K562 (cell line): ENCODE results near the gene SLC25A48. TPM values are rescaled to one million over a fixed set of nuclear protein-coding genes. Genes with fewer than 3 reads are reported as not detected.

Source experiments
- ATAC-seq: fragments of 200-7000 bp; cut with Tn5 transposase; 3 replicates; pipeline ENCODE4 v1.9.1; 2020; ENCODE audit warnings: moderate library complexity
- BruUV-seq: library from RNA; stranded (reverse); fragments of 400-500 nt; replicated peaks from 2 replicates; lab custom pipeline; 2021; lab: Mats Ljungman, UMichigan
- CTCF ChIA-PET: fragments of 300-600 bp; formaldehyde crosslinking; extraction: SDS; loops from one replicate; lab custom pipeline; 2021; ENCODE audit warnings: low intra/inter-chr PET ratio; lab: Yijun Ruan, JAX
- POLR2A ChIA-PET: fragments of 300-600, 350-650 bp; sonication (Branson Sonifier 250); formaldehyde crosslinking; extraction: SDS; loops from one replicate; lab custom pipeline; 2021; ENCODE audit warnings: antibody characterized with exemption, inconsistent platforms; lab: Yijun Ruan, JAX
- DNase-seq, 4 experiments: peaks; one replicate each; pipeline versions ENCODE4 v3.0.0 to v3.0.0-alpha.2; 2011 to 2018; ENCODE audit warnings: low spot score in 3 of 4, mixed read lengths in 3 of 4; ENCODE audit errors: extremely low read depth in 1 of 4
- FAIRE-seq: peaks from 2 replicates; lab custom pipeline; 2011; peaks lifted over from hg19 to GRCh38; lab: Jason Lieb, UNC
- H2AFZ ChIP-seq: 2 replicates; pipeline ENCODE4 v1.6.0; 2011; ENCODE audit warnings: low read depth, low read length, control low read depth, inconsistent platforms
- H3K27ac ChIP-seq: fragments of 200-600 bp; 3 replicates; pipeline ENCODE4 v1.8.0; 2011; ENCODE audit warnings: low read depth, mild to moderate bottlenecking, control low read depth, inconsistent platforms, low read length, moderate library complexity, mixed read lengths; ENCODE audit errors: extremely low read depth
- H3K27me3 ChIP-seq, 2 experiments: fragments of 300-600 bp in 1 of 2; 2 replicates in 1 of 2; 3 replicates in 1 of 2; pipeline versions ENCODE4 v1.6.0 to v1.8.0; 2011; ENCODE audit warnings: inconsistent platforms in 2 of 2, low read length in 2 of 2, mild to moderate bottlenecking in 1 of 2, mixed read lengths in 1 of 2, moderate library complexity in 1 of 2; ENCODE audit not compliant: control insufficient read depth in 2 of 2, insufficient read depth in 2 of 2
- H3K36me3 ChIP-seq: fragments of 300-600 bp; 3 replicates; pipeline ENCODE4 v1.8.0; 2011; ENCODE audit warnings: mild to moderate bottlenecking, low read length, inconsistent platforms; ENCODE audit not compliant: control insufficient read depth, insufficient read depth
- H3K4me1 ChIP-seq, 2 experiments: fragments of 200-600 bp in 1 of 2; replicated peaks in 1 of 2; 2 replicates in 1 of 2; 3 replicates in 1 of 2; pipeline versions ENCODE4 v1.5.1 to v1.8.0; 2011; ENCODE audit warnings: inconsistent platforms in 2 of 2, low read length in 2 of 2, mild to moderate bottlenecking in 1 of 2, mixed read lengths in 1 of 2, moderate library complexity in 1 of 2; ENCODE audit not compliant: control insufficient read depth in 2 of 2, insufficient read depth in 2 of 2
- H3K4me2 ChIP-seq: 2 replicates; pipeline ENCODE4 v1.6.1; 2011; ENCODE audit warnings: low read length, control low read depth, inconsistent platforms, mixed read lengths; ENCODE audit not compliant: insufficient read depth
- H3K4me3 ChIP-seq: fragments of 200-600 bp; sonication (generic), shearing (Covaris generic); 2 replicates; pipeline ENCODE4 v1.5.1; 2016; ENCODE audit warnings: control low read depth, inconsistent platforms
- H3K79me2 ChIP-seq: fragments of 200-600 bp; 3 replicates; pipeline ENCODE4 v1.8.0; 2011; ENCODE audit warnings: low read length, inconsistent platforms; ENCODE audit not compliant: control insufficient read depth, insufficient read depth
- H3K9ac ChIP-seq, 2 experiments: 2 replicates each; pipeline versions ENCODE4 v1.6.0 to v1.6.1; 2011; ENCODE audit warnings: low read depth in 2 of 2, low read length in 2 of 2, control low read depth in 1 of 2, inconsistent platforms in 1 of 2, mild to moderate bottlenecking in 1 of 2, mixed read lengths in 1 of 2; ENCODE audit not compliant: insufficient read depth in 1 of 2
- H3K9me1 ChIP-seq: one replicate; pipeline ENCODE4 v1.6.0; 2011; ENCODE audit warnings: inconsistent platforms, mild to moderate bottlenecking, low read length, moderate library complexity; ENCODE audit not compliant: control insufficient read depth, insufficient read depth
- H3K9me3 ChIP-seq: replicated peaks from 2 replicates; pipeline ENCODE4 v1.5.1; 2011; ENCODE audit warnings: low read depth, low read length, inconsistent platforms; ENCODE audit not compliant: control insufficient read depth, insufficient read depth
- H4K20me1 ChIP-seq: replicated peaks from 2 replicates; pipeline ENCODE4 v1.6.1; 2011; ENCODE audit warnings: low read length, inconsistent platforms, mixed read lengths; ENCODE audit not compliant: control insufficient read depth, insufficient read depth
- CEBPB ChIP-seq: fragments of 450-650 bp; IDR thresholded peaks from 2 replicates; pipeline ENCODE4 v1.6.1; 2016; ENCODE audit warnings: missing genetic modification characterization, missing compliant biosample characterization
- HIVEP1 ChIP-seq: fragments of 250-450 bp; sonication (Bioruptor Pico); IDR thresholded peaks from 2 replicates; pipeline ENCODE4 v1.4.0; 2020; ENCODE audit warnings: mild to moderate bottlenecking
- L3MBTL2 ChIP-seq: fragments of 450-650 bp; IDR thresholded peaks from 2 replicates; pipeline ENCODE4 v1.6.1; 2016; ENCODE audit warnings: mild to moderate bottlenecking, moderate library complexity
- MTF1 ChIP-seq: fragments of 250-450 bp; sonication (Bioruptor Pico); IDR thresholded peaks from 2 replicates; pipeline ENCODE4 v1.9.0; 2021; ENCODE audit warnings: moderate library complexity, mild to moderate bottlenecking, inconsistent platforms, borderline replicate concordance
- NRF1 ChIP-seq, 2 experiments: fragments of 450-650 bp; IDR thresholded peaks in 1 of 2; conservative IDR thresholded peaks in 1 of 2; 2 replicates each; pipeline ENCODE4 v1.6.1; 2014; ENCODE audit warnings: mild to moderate bottlenecking in 2 of 2
- ZBTB7A ChIP-seq: IDR thresholded peaks from 2 replicates; pipeline ENCODE4 v1.6.1; 2011; ENCODE audit warnings: low read depth, mild to moderate bottlenecking, low read length, moderate library complexity, borderline replicate concordance; ENCODE audit not compliant: control insufficient read depth
- ZNF444 ChIP-seq: fragments of 250-450 bp; sonication (Bioruptor Pico); IDR thresholded peaks from 2 replicates; pipeline ENCODE4 v1.4.0; 2020; ENCODE audit warnings: mild to moderate bottlenecking, moderate library complexity
- WGBS: fragments of 100-300 bp; shearing (Covaris generic); methylation state at CpG from one replicate; pipeline ENCODE4 v1.1.6; 2016; ENCODE audit warnings: low coverage, mixed read lengths; ENCODE audit not compliant: insufficient coverage; ENCODE audit errors: missing lambda C conversion rate; 5-methylcytosine and 5-hydroxymethylcytosine counted together
- in situ Hi-C: fragments of 300-500 bp; cut with MboI; formaldehyde crosslinking; loops from 4 replicates; pipeline ENCODE4 v1.15.0; 2018; ENCODE audit warnings: inconsistent platforms, mixed read lengths
- intact Hi-C: fragments of 100-400 bp; cut with micrococcal nuclease; formaldehyde crosslinking; loops from 2 replicates; pipeline ENCODE4 v1.14.2; 2022
- polyA plus RNA-seq, 8 experiments: library from polyadenylated mRNA; depleted of rRNA in 4 of 8; stranded (reverse) in 5 of 8; unstranded in 3 of 8; fragments of >200 nt; fragmentation: Nextera tagmentation in 2 of 8; fragmentation: Illumina TruSeq in 1 of 8; extraction: Ambion mirVana in 2 of 8; extraction: Trizol in 1 of 8; gene quantifications; 2 replicates each; pipeline versions ENCODE4 v1.2.1 to v1.2.3, GENCODE V29; 2011 to 2014; ENCODE audit warnings: inconsistent platforms in 1 of 8, missing spikeins in 1 of 8
- total RNA-seq, 7 experiments: library from RNA; depleted of rRNA in 6 of 7; stranded (reverse); fragments of >200 nt in 6 of 7; fragmentation: Illumina TruSeq in 2 of 7; extraction: Trizol in 2 of 7; gene quantifications; 2 replicates each; pipeline versions ENCODE4 v1.2.1 to v1.2.3, GENCODE V29; 2011 to 2021; ENCODE audit warnings: low replicate concordance in 1 of 7
- TF ChIP-seq, protein P1 (sequence below): sonication (generic); formaldehyde crosslinking; IDR thresholded peaks from 2 replicates; pipeline ENCODE4 v1.8.1; 2023; ENCODE audit warnings: missing genetic modification reagents, mild to moderate bottlenecking, borderline replicate concordance

The SLC25A48 gene
- total and polyA plus RNA-seq, 9 of the 15 experiments (the other 6 are each of a cell fraction or from before 2014, with no cell fraction given) = 0.08 to 0.35 (median 0.23) TPM; not detected in 1

DNA sequence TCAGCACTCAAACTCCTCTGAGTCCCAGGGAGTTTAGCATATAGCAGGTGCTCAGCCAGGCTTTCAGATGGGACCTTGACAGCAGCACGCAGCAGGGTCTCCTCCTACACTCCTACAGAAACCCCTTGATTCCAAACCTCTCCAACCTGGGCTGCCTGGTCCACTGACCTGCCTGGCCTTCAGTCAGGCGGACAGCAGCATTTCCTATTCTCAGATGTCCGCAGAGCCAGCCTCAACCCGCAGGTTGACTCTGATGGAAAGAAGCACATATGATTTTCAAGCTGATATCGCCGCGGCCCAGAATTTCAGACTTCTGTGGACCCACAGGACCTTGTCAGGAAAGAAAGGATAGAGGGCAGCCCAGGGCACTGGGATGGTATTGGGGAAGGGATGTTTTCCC, 5.3 kb upstream of the SLC25A48 start:
- H3K27ac ChIP-seq = no peak overlapping the region
- WGBS = 4% methylated on average over 6 of the region's 7 CpGs
- no peak overlapping the region for H2AFZ ChIP-seq
- no peak for ATAC-seq
- H3K4me2 ChIP-seq = no peak overlapping the region
- intact Hi-C loops = no loop called here
- TF ChIP-seq MTF1 (CRISPR knock-in tag) (no peak), HIVEP1 (CRISPR knock-in tag) (no peak), ZBTB7A (no peak), ZNF444 (CRISPR knock-in tag) (no peak), L3MBTL2 (no peak), CEBPB (no peak), NRF1 (conservative IDR thresholded peaks at IDR 0.05 in 1 of 2, IDR thresholded peaks at IDR 0.05 in 1 of 2) (no peak)
- TF ChIP-seq, protein P1, sequence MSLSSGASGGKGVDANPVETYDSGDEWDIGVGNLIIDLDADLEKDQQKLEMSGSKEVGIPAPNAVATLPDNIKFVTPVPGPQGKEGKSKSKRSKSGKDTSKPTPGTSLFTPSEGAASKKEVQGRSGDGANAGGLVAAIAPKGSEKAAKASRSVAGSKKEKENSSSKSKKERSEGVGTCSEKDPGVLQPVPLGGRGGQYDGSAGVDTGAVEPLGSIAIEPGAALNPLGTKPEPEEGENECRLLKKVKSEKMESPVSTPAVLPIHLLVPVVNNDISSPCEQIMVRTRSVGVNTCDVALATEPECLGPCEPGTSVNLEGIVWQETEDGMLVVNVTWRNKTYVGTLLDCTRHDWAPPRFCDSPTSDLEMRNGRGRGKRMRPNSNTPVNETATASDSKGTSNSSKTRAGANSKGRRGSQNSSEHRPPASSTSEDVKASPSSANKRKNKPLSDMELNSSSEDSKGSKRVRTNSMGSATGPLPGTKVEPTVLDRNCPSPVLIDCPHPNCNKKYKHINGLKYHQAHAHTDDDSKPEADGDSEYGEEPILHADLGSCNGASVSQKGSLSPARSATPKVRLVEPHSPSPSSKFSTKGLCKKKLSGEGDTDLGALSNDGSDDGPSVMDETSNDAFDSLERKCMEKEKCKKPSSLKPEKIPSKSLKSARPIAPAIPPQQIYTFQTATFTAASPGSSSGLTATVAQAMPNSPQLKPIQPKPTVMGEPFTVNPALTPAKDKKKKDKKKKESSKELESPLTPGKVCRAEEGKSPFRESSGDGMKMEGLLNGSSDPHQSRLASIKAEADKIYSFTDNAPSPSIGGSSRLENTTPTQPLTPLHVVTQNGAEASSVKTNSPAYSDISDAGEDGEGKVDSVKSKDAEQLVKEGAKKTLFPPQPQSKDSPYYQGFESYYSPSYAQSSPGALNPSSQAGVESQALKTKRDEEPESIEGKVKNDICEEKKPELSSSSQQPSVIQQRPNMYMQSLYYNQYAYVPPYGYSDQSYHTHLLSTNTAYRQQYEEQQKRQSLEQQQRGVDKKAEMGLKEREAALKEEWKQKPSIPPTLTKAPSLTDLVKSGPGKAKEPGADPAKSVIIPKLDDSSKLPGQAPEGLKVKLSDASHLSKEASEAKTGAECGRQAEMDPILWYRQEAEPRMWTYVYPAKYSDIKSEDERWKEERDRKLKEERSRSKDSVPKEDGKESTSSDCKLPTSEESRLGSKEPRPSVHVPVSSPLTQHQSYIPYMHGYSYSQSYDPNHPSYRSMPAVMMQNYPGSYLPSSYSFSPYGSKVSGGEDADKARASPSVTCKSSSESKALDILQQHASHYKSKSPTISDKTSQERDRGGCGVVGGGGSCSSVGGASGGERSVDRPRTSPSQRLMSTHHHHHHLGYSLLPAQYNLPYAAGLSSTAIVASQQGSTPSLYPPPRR (CRISPR knock-in tag) = no peak
- TF ChIP-seq, all 486 proteins: peak for 0
- peaks cover 2 to 59% of the 10 kb centered on the region in 2 experiments; a peak in 3 of 5 replicates for H3K27me3 ChIP-seq
- H3K79me2 ChIP-seq = no peaks in the 10 kb centered on the region
- no peak overlapping the region for H3K9ac ChIP-seq
- in situ Hi-C loops = no loop called here
- no peak for DNase-seq
- H4K20me1 ChIP-seq = peaks cover 3% of the 10 kb centered on the region; the same call in 1 of the 2 replicates
- ChIA-PET CTCF (interaction anchor here (1.4 to 1.9 kb wide), 2 partner anchors 269 to 275 kb away, joined by 12 to 17 read pairs; no protein-coding TSS in a partner anchor), POLR2A (interaction anchor here (1.2 to 1.3 kb wide), 2 partner anchors 42 to 263 kb away, joined by 3 read pairs; no protein-coding TSS in a partner anchor)
- BruUV-seq = no TSS peak
- no peaks in the 10 kb centered on the region for H3K36me3 ChIP-seq
- no peaks in the 10 kb centered on the region for H3K9me1 ChIP-seq
- FAIRE-seq = no peak
- H3K4me1 ChIP-seq = no peaks in the 10 kb centered on the region
- H3K9me3 ChIP-seq = no peaks in the 10 kb centered on the region
- no peak overlapping the region for H3K4me3 ChIP-seq
